ENCODE results near the gene RCBTB2.
A peak's percentile ranks its signal among the peaks of the same experiment; 100 is the strongest.

The RCBTB2 gene

DNA sequence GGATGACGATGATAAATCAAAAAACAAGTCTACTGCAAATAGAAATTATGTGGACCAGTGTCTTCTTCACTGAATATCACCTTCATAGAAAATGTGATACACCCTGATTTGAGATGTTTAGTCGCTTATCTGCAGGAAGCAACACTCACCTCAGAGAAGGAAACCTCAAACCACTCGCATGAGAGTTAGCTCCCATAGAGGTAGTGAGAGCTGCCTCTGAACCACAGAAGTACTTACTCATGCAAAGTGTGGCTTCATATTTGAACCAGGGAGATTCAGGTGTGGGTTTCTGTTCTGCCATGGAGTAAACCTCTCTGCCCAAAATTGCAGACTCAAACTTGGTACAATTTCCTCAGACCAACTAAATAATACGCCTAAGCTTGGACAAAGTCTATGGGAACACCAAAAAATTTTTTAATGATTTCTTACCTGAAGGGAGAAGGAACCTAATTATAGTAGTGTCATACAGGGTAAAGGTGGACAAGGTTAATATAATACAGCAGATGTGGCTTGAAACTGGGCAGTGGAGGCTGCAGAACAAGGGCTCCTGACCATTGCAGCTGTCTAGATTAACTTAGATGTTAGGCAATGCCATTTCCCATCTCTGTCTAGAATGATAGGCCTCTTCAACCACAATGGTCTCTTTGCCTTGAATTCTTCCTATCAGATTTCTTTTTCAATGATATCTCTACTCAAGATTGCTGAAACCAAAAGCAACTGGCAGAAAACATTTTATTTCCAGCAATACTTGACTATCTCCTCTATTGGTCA, 29.6 kb upstream of the RCBTB2 start:
- peak; percentile 97 for DNase-seq

DNA sequence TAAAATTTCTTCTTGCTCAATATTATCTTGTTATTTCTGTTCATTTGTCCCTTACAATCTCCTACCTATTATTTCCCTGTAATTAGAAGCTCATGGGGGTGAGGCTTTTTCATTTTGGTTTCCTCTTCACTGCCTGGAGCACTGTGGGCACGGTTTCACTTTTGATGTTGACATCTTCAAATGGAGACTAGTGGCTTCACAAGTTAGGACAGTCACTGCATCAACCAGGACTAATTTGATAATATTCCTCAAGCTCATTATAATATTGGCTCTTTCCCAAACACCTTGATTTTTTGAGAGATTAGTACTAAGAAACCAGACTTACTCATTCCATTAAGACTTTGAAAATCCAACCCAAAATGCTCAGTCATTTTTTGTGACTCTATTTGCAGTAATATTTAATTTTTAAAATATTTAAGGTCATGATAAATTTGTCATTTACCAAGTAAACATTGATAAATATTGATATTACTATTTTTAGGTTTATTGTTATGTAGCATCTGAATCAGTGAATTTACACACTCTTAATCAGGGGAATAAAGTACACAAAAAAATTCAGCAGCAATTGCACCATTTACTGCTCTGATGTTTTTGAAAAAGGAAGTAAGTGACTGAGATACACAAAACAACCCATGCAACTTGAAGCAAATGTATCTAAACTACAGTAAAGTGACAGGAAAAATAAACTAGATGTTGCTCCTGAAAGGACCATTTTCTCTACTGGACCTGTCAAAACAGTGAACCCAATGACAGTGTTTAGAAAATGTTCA, 28.8 kb upstream of the RCBTB2 start:
- DNase-seq: peak; percentile 79

- DNase-seq: peak; percentile 15
Observed at GRCh38 chr13:48560657-48561337, 27.9 kb upstream of the RCBTB2 start.

- no peak for DNase-seq
Observed at GRCh38 chr13:48559638-48560320, 26.9 kb upstream of the RCBTB2 start.

DNA sequence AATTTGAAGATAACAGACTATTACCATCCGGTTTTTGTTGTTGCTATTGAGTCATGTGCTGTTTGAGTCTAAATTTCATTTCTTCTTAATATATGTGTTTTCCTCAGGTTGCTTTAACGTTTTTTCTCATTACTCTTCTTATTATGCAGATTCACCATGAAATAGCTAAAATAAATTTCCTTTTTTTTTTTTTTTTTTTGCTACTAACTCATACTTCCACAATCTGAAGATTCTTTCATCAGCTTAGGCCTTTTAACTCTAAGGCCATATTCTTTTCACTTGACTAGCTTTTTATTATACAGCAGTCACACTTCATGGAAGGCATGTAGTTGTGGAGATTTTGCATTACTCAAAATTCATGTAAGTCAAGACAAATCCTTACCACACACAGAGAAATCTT, 23.9 kb upstream of the RCBTB2 start:
- DNase-seq: no peak

DNA sequence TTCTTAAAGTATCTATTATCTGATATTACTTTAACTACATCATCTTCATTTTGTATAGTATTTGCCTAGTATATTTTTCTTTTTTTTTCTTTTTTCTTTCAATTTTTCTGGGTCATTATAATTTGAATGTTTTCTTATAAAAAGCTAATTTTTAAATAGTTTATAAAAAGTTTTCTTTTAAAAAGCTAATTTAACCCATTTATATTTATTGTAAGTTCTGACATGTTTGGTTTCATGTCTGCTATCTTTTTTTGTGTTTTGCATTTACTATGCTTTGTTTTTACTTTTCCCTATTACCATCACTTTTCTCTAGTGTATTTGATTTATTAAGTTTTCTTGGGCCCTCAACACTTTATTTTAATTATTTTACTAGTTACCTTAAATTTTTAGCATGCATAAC, 22.6 kb upstream of the RCBTB2 start:
- no peak for DNase-seq

- DNase-seq: no peak
Observed at GRCh38 chr13:48551329-48551728, 18.4 kb upstream of the RCBTB2 start.

- no peak for DNase-seq
Observed at GRCh38 chr13:48549658-48550057, 16.8 kb upstream of the RCBTB2 start.

GRCh38 chr13:48547663-48548092, 14.8 kb upstream of the RCBTB2 start:
- no peak for DNase-seq

GRCh38 chr13:48545608-48546007, 12.7 kb upstream of the RCBTB2 start:
- no peak for DNase-seq

- DNase-seq: no peak
Observed at GRCh38 chr13:48542581-48543341, 9.9 kb upstream of the RCBTB2 start.

- no peak for DNase-seq
Observed at GRCh38 chr13:48542138-48542537, 9.3 kb upstream of the RCBTB2 start.

DNA sequence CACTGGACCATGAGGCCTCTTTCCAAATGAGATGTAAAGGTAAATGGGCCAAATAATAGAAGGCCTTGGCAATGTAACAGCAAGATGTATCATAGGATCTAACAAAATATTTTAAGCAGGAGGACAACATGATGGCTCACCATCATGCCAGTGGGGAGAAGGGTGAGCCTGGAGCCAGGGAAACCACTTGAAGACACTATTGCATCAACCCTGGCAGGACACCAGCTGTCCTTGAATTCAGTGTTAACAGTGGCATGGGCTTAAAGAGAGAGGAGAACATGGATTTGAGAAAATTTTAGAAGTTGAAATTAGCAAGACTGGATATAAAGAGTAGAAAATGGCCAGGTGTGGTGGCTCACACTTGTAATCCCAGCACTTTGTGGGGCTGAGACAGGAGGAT, 6.7 kb upstream of the RCBTB2 start:
- no peak for DNase-seq

DNA sequence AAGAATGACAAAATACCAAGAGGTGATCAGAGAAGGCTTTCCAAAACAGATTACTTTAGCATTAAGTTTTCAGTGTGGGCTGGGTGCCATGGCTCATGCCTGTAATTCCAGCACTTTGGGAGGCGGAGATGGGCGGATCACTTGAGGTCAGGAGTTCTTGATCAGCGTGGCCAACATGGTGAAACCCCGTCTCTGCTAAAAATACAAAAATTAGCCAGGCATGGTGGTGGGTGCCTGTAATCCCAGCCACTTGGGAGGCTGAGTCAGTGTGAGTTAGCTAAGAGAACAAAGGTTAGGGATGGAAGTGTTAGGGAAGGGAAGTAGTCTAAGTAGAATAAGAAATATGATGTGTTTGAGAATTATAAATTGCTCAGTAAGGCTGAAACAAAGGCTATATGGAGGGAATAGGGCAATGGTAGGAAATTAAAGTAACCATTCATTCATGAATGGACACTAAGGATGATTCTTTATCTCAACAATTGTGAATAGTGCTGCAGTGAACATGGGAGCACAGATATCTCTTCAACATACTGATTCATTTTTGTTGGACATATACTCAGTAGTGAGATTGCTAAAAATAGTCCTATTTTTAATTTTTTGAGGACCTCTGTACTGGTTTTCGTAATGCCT, 3.9 kb upstream of the RCBTB2 start:
- no peak for DNase-seq

DNA sequence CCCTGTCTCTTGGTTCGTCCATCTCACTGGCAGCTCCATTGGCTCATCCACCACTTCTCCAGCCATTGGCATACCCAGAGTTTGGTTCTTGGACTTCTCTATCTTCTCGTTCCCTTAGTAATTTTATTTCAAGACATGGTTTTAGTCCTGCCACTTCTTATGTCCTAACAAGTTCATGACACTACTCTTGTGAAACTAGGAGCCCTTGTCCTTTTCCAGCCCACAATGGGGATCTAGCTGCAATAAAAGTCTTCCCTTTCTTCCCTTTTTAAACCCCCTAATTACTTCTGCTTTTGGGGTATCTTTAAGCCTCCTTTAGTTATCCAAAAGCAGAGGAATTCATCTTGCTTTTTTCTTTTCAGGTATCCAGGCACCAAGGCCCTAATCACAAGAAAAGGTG, 2.9 kb upstream of the RCBTB2 start:
- DNase-seq: no peak

DNA sequence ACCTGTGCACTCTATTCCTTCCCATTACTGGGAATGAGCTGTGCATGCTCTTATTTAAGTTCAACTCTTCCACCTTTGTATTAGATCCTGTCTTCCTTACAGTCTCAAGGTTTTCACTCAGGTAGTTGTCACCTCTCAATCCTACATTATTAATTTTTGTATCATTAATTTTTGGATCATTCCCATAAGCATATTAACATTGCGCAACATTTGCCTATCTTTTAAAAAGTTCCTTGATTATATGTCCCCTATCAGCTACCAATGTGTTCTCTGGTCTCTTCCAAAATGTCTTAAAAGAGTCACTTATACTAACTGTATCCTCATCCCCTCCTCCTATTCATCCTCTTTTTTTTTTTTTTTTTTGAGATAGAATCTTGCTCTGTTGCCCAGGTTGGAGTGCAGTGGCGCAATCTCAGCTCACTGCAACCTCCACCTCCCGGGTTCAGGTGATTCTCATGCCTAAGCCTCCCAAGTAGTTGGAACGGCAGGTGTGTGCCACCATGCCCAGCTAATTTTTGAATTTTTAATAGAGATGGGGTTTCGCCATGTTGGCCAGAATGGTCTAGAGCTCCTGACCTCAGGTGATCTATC, 2.1 kb upstream of the RCBTB2 start:
- no peak for DNase-seq

- no peak for DNase-seq
Observed at GRCh38 chr13:48533961-48534600, 1.2 kb upstream of the RCBTB2 start.

DNA sequence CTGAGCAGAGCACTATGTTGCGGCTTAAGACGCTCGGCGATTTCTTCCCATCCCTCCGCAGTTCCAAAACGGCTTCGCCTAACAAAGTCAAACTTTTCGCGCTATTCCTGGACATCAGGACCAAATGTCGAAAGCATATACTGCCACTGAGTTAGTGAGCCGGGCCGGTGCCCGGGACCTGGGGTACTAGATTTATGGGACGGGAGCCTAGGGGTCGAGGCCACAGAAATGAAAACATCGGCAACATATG, 699 bp downstream of the RCBTB2 start:
- no peak for DNase-seq

- DNase-seq: peak; percentile 34
Observed at GRCh38 chr13:48531416-48532255, 1.2 kb downstream of the RCBTB2 start.

DNA sequence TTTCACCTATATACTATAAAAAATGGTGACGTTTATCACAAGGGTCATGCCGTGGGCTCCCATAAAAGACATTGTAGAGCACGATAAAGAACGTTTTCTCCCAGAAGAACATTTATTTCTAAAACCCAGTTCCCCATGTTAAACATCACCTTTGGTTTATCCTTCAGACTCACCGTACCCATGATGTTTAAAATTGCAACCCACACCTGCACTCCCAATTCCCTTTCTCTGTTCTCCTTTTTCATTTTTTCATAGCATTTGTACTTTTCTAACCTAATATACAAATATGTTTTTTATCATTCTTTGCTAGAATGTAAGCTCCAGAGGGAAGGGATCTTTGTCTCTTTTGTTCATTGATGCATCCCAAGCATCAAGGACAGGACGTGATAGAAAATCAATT, 2.0 kb downstream of the RCBTB2 start:
- DNase-seq: no peak
